GM18861 (cell line): ENCODE measurements around the gene AP3D1.
A peak's percentile ranks its signal among the peaks of the same experiment; 100 is the strongest.
"Not testable (repeated sequence)": the region's sequence is repeated elsewhere in the genome, so short reads cannot be mapped to it uniquely, and the experiment has no call there.

ENCODE experiments used
- ATAC-seq: cut with Tn5 transposase; IDR thresholded peaks from one replicate; pipeline ENCODE4 v1.9.1; 2021; ENCODE audit not compliant: unreplicated experiment

Gene AP3D1

DNA sequence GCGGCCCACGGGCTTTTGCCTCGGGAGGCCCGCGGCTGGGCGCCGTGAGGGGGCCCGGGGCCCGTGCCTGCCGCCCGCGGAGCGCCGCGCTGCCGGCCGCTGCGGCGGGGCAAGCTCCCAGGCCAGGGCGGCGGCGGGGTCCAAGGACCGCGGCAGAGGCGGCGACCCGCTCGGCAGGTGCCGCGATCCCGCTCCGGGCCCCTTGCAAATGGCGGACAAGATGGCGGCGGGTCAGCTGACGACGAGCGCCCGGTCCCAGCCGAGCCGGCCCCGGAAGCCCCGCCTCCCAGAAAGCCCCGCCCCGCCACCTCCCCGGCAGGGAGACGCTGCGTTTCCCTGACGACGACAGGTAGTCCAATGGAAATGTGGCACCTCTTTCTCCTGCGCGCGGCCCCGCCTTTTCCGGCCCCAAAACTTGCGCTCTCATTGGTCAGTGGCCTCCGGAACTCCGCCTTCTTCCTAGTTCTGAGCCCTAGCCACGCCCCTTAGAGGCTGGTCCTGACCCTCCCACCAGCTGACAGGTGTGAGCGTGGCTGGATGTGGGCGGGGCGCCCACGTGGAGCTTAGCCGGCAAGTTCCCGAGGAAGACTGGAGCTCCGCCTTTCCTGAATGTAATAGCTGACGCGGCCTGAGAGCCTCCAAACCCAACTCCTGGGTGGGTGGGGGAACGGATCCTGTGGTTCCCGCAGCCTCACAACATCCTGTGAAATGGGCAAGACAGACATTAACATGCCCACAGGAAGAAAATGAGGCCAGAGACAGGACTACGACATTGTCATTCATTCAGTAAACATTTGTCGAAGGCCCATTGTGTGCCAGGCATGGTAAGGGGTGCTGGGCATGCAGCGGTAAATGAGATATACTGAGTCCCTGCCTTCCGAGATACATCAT is at the start of gene AP3D1:
AP3D1 (minus strand) TSS at position 228 of the 891 bp plus-strand sequence. CDS start 232 bp downstream, outside the sequence.
- peak; percentile 76 for ATAC-seq

DNA sequence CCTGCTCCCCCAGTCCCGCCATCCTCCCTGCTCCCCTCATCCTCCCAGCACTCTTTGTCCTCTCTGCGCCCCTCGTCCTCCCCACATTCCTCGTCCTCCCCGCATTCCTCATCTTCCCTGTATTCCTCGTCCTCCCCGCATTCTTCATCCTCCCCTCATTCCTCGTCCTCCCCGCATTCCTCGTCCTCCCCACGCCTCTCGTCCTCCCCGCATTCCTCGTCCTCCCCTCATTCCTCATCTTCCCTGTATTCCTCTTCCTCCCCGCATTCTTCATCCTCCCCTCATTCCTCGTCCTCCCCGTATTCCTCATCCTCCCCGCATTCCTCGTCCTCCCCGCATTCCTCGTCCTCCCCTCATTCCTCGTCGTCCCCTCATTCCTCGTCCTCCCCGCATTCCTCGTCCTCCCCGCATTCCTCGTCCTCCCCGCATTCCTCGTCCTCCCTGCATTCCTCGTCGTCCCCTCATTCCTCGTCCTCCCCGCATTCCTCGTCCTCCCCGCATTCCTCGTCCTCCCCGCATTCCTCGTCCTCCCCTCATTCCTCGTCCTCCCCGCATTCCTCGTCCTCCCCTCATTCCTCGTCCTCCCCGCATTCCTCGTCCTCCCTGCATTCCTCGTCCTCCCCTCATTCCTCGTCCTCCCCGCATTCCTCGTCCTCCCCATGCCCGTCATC is 49.4 kb upstream of the AP3D1 start:
- ATAC-seq: not testable (repeated sequence)

DNA sequence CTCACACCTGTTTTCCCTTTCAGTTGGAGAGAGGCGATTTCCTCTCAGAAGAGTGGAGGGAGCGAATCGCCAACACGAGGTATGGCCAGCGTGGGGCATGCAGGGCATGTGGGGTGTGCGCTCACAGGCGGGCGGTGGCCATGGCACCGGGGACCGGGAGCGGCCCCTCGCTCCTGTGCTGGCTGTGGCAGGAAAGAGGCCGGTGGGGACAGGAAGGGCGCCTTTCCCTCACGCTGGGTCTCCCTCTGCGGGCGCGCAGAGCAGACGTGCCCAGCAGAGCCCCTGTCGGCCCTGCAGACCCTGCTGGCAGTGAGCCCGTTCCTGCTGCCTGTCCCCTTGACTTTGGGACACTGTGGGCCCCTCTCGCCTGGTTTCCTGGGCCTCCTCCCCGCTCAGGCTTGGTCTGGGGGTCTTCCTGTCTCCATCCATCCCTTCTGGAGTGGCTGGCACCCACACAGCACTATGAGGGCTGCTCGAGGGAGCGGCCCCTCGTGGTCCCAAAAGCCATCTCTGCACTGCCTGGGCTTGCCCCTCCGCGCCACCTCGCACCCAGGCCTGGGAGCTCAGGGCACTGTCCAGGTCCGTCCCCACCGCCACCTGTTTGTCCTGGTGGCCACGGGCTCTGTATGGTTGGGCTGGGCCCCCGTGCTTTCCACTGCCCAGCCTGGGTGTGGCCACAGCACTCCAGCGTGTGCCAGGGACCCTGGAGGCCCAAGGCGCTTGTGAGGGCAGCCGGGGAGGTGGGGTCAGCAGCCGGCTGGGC is 48.7 kb upstream of the AP3D1 start:
- no peak for ATAC-seq

DNA sequence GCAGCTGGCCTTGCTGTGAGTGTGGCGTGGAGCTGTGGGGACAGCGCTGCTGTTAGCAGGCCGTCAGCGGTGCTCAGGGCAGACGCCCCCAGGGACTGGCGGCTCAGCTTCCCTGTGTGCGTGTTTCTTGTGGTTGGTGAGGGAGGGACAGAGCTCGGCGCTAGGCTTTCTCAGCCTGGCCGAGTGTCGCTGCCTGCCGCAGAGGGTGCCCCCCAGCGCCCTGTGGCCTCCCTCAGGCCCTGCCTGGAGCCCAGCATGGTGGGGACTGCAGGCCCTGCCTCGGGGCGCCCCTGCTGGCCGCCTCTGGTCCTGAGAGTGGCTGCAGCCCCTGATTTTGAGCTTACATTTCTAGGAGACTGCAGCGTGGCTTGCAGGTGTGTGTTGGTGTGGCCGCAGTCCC is 47.8 kb upstream of the AP3D1 start:
- no peak for ATAC-seq

DNA sequence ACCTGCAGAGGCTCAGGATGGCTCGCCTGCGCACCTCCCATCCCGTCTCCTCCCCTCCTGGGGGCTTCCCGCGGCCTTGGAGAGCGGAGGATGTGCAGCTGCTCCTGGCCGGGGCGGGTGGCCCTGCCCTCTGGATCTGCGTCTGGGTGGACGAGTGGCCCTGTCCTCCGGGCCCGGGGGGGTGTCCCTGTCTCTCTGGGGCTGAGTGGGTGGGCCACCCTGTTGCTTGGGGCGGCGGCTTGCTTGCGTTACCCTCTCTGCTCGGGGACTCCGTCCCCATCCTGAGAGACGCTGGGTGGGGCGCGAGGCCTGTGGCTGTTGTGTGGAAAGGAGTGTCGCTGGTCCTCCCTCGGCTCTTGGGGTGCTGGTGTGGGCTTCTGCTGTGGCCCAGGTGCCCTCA is 47.0 kb upstream of the AP3D1 start:
- ATAC-seq: no peak

DNA sequence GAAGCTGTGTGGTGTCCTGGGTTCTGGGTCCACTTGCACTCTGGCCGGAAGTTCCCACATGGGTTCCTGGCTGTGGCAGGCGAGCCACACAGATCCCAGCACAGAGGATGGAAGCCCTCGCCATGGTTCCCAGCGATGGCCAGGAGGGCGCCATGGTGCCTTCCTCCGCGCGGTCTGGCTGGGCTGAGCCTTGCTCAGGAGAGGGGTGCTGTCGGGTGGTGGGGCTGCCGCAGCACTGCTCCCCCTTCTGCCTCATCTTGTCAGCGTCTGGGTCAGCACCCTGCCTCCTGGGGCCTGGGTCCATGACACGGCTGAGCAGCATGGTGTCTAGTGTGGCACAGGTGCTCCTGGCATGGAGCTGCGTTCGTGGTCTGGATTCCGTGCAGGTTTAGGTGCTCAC is 45.9 kb upstream of the AP3D1 start:
- no peak for ATAC-seq

DNA sequence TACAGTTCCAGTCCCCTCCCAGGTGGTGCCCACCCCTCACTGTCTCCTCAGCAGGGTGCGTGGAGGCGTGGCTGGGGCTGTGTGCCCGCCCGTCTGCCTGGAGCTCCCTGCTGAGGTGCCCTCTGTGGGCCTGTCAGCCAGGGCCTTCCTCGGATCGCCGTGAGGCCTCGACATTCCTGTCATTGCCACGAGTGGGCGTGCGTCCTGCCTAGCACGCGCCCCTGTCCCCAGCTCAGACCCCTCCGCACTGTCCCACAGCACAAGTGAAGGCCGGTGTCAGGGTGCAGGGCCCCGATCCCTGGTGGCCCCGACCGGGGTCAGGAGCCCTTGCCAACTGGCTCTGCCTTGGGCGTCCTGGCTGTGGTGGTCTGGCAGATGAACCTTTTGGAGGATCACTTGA is 44.5 kb upstream of the AP3D1 start:
- ATAC-seq: no peak

DNA sequence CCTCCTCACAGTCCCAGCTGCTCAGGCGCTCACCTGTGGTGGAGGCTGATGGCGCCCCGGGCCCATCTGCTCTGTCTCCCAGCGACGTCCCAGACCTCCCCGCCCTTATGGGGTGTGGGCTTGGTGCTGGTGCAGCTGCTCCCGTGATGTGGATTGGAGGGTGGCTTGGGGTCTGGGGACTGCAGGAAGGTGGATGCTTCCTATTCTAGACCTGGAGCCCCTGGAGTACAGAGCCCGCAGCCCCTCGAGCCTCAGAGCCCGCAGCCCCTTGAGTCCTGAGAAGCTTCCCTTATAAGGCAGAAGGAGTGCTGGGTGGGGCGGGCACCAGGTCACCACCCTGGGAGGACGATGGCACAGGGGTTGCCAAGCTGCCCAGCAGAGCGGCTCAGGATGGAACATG is 44.0 kb upstream of the AP3D1 start:
- ATAC-seq: no peak

DNA sequence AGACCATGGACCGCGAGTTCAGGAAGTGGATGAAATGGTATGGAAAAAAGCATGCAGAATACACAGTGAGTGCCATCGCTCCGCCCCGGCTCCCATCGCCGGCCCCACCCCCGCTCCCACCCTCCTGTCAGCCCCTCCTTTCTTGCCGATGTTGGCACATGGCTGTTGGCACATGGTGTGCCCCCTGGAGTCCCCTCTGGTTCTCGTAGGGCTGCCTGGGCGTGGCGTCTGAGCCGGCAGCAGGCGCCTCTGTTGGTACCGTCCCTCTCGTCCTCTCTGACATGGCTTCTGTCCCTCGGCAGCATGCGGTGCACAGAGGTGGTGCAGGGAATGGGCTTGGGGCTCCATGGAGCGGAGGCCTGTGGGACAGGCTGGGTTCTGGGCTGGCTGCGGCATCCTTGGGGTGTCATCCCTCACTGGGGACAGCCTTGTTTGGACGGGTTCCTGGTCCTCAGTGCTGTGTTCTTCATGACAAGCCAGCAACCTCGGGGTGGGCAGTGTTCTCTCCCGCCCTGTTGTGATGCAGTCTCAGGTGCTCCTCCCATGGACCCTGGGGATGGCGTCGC is 43.2 kb upstream of the AP3D1 start:
- no peak for ATAC-seq

DNA sequence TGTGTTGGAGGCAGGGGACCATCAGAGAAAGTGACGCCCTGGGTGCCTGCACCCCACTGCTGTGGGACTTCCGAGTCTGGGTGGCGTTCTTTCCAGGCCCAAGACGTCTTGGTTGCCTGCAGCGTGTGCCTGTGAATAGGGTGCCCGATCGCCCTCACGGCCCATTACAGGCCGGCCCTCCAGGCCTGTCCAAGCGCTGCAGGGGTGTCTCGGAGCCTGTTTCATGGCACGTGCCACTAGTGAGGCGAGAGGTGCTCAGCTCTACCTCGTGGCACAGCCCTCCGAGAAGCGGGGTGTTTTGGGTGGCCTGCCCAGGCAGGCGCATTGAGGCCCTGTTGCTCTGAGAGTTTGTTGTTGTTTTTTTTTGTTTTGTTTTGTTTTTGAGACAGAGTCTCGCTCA is 42.4 kb upstream of the AP3D1 start:
- no peak for ATAC-seq

DNA sequence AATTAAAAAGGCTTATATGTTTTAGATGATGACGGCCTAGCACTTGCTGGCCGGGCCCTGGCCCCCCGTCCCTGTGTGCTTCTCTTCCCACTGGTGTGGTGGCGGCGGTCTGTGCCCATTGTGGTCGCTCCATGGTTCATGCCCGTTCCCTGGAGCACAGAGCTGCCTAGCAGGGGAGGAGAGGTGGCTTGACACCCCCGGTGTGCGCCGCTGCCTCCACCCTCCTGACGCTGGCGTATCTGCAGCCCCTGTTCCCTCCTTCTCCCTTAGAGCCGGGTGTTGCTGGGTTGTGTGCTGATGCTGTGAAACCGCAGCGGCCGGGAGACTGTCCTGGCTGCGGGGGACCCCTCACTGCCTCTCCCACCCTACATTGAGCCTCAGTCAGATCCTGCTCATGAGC is 41.5 kb upstream of the AP3D1 start:
- no peak for ATAC-seq

DNA sequence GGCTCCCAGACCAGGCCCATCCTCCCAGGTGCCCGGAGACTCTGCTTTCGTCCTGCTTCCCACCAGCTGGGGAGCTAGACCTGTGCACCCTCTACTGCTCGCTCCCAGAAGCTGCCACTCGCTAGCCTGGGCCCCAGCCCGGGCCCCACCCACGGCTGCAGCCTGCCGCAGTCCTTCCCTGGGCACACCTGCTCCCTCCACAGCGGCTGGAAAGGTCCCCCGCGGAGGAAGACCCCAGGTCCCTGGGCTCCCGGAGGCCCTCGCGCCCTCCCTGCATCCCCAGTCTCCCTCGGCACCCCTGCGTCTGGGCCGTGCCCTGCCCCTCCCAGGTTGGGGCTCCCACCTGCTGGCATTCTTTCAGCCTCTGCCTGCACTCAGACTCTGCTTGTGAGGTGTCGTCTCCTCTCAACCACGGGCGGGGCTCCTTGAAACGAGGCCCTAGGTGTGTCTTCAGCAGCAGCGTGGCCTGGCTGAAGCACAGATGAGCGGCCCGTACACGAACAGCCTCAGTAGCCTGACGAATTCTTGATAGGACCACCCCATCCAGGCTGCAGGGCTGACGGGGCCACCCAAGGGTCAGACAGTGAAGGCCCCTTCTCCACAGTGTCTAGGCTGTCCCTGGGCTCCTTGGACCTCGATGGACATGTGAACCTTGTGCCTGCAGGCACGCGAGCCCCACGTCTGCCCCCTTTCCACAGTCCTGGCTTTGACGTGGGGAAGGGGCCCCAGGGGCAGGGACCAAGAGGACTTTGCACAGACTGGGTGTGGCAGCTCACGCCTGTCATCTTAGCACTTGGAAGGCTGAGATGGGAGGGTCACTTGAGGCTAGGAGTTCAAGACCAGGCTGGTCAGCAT is 40.3 kb upstream of the AP3D1 start:
- no peak for ATAC-seq

DNA sequence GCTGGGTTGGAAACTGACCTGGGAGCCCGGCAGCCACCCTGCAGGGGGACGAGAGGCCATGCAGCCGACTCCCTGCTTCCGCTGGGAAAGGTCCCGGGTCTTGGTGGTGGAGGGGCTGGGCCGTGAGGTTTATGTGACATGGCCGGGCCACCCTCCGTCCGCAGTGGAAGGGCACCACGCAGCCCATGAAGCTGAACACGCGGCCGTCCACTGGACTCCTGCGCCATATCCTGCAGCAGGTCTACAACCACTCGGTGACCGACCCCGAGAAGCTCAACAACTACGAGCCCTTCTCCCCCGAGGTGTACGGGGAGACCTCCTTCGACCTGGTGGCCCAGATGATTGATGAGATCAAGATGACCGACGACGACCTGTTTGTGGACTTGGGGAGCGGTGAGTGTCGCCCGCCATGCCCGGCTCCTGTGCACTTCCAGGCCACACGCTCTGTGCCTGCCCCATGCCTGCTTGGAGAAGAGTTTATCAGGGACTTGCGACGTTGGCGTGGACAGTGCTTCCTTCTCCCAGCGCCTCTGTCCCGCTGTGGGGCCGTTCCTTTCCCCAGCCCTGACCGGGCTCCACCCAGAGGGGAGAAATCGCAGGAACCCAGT is 39.6 kb upstream of the AP3D1 start:
- no peak for ATAC-seq

DNA sequence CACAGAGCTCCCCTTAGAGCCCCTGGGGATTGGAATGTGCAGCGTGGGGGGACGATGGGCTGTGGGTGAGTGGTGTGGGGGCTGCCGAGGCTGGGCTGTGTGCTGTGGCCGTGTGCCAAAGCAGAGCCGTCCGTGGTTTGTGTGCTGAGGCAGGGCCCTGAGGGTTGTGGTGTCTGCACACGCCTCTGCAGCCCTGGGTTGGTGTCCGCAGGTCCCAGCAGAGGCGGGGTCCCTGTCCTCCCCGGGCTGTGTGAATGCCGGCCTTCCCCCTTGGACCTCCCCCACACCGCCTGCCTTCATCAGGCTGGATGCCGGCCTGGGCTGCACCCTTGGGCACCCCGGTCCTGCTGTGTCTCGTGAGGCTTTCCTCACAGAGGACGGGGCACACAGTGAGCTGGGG is 38.5 kb upstream of the AP3D1 start:
- ATAC-seq: no peak

DNA sequence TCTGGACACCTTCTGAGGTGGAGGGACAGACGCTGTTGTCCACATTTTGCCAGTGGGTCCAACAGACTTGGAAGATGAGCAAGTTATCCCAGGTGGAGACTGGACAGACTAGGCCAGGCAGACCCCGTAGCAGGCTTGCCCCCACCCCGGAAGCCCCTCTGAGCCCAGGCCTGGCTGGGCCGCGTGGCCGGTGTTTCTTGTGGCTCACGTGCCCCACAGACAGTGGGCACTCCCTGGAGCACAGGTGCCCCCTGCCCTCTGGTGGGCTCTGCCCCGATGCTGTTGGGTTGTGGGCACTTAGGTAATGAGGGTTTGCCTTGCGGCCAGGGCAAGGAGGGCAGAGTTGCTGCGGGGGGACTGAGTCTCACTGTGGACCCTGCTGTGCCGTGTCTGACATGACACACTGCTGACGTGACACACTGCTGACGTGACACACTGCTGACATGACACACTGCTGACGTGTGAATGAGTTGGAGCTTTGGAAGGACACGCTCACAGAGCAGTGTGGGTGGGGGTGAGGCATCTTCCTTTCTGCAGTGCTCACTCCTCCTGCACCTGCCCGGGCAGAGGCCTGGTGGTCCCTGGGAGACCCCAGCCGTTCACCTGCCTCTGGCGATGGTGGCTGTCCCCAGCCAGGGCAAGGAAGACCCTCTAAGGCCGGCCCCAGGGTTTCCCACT is 37.5 kb upstream of the AP3D1 start:
- no peak for ATAC-seq

DNA sequence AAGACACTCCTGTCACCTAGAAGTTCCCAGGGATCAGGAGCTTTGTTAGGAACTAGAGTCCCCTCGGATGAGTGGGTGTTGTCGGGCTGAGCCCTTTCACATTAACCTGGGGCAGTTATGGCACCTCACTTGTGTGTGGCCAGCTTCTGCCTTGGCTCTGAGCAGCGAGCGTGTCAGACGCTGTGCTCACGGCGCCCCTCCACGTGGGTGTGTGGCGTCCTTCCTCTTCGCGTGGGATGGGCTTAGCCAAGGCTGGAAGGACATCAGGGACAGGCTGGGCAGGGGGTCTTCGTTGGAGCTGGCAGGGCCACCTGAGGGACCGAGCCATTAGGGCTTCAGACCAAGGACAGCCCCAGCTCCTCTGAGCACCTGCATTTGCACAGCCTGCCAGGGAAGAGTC is 35.8 kb upstream of the AP3D1 start:
- ATAC-seq: no peak

DNA sequence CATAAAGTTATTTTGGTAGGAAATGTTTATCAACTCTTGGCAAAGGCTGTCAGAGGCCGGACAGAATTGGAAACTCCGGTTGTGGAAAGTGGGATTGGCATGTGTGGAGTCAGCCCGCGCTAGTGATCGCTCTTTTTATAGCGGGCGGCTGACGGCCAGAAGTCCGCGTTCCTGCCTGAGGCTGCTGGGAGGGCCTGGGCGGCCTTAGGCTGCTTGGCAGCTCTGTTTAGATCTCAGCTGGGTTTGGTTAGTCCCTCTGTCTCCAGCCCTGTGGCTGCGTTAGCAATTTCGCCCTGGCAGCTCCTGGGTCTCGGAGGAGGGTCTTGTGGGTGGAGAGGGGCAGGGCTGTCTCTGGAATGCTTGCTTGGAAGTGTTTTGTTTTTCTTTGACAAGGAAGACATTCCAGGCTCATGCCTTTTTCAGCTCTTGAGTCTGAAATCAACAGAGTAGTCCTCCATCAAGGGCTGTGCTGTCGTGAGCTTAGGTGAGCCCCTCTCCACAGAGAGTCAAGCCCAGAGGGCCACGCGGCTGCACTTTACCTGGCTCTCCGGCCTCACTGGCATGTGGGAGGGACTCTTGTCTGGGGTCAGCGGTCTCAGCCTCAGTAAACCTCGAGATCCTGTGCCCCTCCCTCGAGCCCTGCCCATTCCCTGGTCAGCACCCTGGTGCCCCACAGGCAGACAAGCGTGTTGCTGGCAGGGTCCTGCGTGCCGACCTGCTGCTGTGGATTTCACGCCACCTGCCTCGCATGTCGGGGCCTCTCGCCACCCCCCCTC is 34.9 kb upstream of the AP3D1 start:
- no peak for ATAC-seq

DNA sequence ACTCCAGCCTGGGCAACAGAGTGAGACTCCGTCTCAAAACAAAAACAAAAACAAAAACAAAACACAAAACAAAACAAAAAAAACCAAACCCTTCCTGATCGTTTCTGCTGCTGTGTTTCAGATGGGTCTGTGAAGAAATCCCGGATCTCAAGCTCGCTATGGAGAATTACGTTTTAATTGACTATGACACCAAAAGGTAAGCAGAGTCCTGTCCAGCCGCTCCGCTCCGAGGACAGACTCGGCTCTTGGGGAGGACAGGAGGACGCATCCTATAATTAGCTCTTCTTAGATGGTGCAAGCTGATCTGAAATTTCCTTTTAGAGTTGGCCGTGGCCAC is 34.3 kb upstream of the AP3D1 start:
- ATAC-seq: no peak

DNA sequence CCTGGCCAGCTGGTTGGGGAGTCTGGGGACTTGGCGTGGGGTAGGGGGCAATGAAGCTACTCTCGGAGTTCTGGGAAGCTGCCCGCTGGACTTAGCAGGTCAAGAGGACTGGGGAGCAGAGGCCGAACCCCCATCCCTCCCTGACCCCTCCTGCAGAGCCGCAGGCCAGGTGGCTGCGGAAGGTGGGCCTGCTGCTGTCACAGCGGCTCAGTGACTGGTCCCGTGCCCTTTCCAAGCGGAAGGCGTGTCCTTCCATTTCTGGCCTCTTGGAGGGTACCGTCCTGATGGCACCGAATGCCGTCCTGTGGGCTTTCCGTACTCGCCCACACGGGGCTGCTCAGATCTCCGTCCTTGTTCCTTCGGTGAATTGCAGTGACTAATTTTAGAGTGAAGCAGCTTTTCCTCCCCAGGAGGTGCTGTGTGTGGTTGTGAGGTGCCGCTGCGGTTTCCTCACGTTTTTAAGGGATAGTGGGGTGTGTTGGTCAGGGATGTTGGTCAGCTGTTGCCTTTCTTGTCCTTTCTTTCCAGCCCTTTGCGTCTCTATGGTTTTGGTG is 33.1 kb upstream of the AP3D1 start:
- ATAC-seq: no peak
